PC-3 (cell line): ENCODE results near the gene MOK. TPM values are rescaled to one million over a fixed set of nuclear protein-coding genes. Genes with fewer than 3 reads are reported as not detected.

Source experiments
- ATAC-seq: fragments of 200-7000 bp; cut with Tn5 transposase; 2 replicates; pipeline ENCODE4 v1.9.1; 2020; ENCODE audit warnings: mild to moderate bottlenecking, moderate library complexity
- BruUV-seq: library from RNA; stranded (reverse); fragments of 400-500 nt; replicated peaks from 2 replicates; lab custom pipeline; 2021; lab: Mats Ljungman, UMichigan
- CTCF ChIA-PET: fragments of 300-600 bp; sonication (Branson Sonifier 250); formaldehyde crosslinking; loops from one replicate; lab custom pipeline; 2022; ENCODE audit warnings: antibody characterized with exemption; lab: Charles Lee
- POLR2A ChIA-PET: fragments of 300-600 bp; sonication (Branson Sonifier 250); formaldehyde crosslinking; loops from one replicate; lab custom pipeline; 2022; ENCODE audit warnings: antibody characterized with exemption; ENCODE audit not compliant: unreplicated experiment; lab: Charles Lee
- DNase-seq: peaks from one replicate; pipeline ENCODE4 v3.0.0-alpha.2; 2015
- H2AFZ ChIP-seq: fragments of 300-600 bp; sonication (generic); 2 replicates; pipeline ENCODE4 v1.6.0; 2016; ENCODE audit warnings: antibody characterized with exemption, low read length
- H3F3A ChIP-seq: fragments of 300-600 bp; sonication (generic); one replicate; pipeline ENCODE4 v1.6.0; 2017; ENCODE audit warnings: antibody characterized with exemption, low read length, control low read depth, mild to moderate bottlenecking; ENCODE audit not compliant: unreplicated experiment
- H3K27ac ChIP-seq: fragments of 300-600 bp; sonication (generic); 2 replicates; pipeline ENCODE4 v1.5.1; 2016; ENCODE audit warnings: mild to moderate bottlenecking, low read length
- H3K27me3 ChIP-seq: fragments of 300-600 bp; sonication (generic); 2 replicates; pipeline ENCODE4 v1.6.1; 2016; ENCODE audit warnings: low read length, mixed read lengths
- H3K36me3 ChIP-seq: fragments of 300-600 bp; sonication (generic); 2 replicates; pipeline ENCODE4 v1.6.1; 2016; ENCODE audit warnings: low read depth, mixed run types, low read length, mixed read lengths
- H3K4me1 ChIP-seq: fragments of 300-600 bp; sonication (generic); 2 replicates; pipeline ENCODE4 v1.5.1; 2016; ENCODE audit warnings: low read length; ENCODE audit not compliant: insufficient read depth
- H3K4me2 ChIP-seq: fragments of 300-600 bp; sonication (generic); 2 replicates; pipeline ENCODE4 v1.6.0; 2016; ENCODE audit warnings: low read length
- H3K4me3 ChIP-seq: fragments of 300-600 bp; sonication (generic); 2 replicates; pipeline ENCODE4 v1.5.1; 2016; ENCODE audit warnings: mild to moderate bottlenecking, low read length, mixed read lengths
- H3K79me2 ChIP-seq: fragments of 300-600 bp; sonication (generic); 2 replicates; pipeline ENCODE4 v1.6.1; 2017; ENCODE audit warnings: low read length, mixed read lengths
- H3K9ac ChIP-seq: fragments of 300-600 bp; sonication (generic); 2 replicates; pipeline ENCODE4 v1.6.0; 2016; ENCODE audit warnings: mild to moderate bottlenecking, low read length
- H3K9me2 ChIP-seq: fragments of 300-600 bp; sonication (generic); replicated peaks from 2 replicates; pipeline ENCODE4 v1.6.1; 2016; ENCODE audit warnings: mixed run types, low read length, mixed read lengths
- H3K9me3 ChIP-seq: fragments of 300-600 bp; sonication (generic); 2 replicates; pipeline ENCODE4 v1.6.1; 2016; ENCODE audit warnings: low read length, mixed read lengths
- H4K20me1 ChIP-seq: fragments of 300-600 bp; sonication (generic); 2 replicates; pipeline ENCODE4 v1.6.1; 2016; ENCODE audit warnings: low read length, mixed read lengths
- CTCF ChIP-seq: fragments of 300-600 bp; sonication (generic); conservative IDR thresholded peaks from 2 replicates; pipeline ENCODE4 v1.5.1; 2017; ENCODE audit warnings: antibody characterized with exemption, low read depth, mild to moderate bottlenecking, low read length
- EZH2 ChIP-seq: fragments of 300-600 bp; sonication (generic); IDR thresholded peaks from one replicate; pipeline ENCODE4 v1.6.1; 2017; ENCODE audit warnings: antibody characterized with exemption, mild to moderate bottlenecking, low read length; ENCODE audit not compliant: unreplicated experiment
- EZH2phosphoT487 ChIP-seq: fragments of 300-600 bp; sonication (generic); IDR thresholded peaks from 2 replicates; pipeline ENCODE4 v1.6.1; 2018; ENCODE audit warnings: mild to moderate bottlenecking, antibody characterized with exemption, low read length, borderline replicate concordance
- intact Hi-C: fragments of 100-400 bp; cut with micrococcal nuclease; formaldehyde crosslinking; loops from 2 replicates; pipeline ENCODE4 v1.9.0; 2023
- total RNA-seq: library from RNA; depleted of rRNA; stranded (reverse); fragments of >200 nt; gene quantifications from 2 replicates; pipeline ENCODE4 v1.2.3, GENCODE V29; 2014

Gene MOK
- total RNA-seq, 1 experiment from 2014 or later = 108 TPM

GRCh38 chr14:102200690-102201352, 104.1 kb downstream of the MOK start:
- no peaks in the 10 kb centered on the region for H3K9me3 ChIP-seq
- no peak overlapping the region for H2AFZ ChIP-seq
- H3F3A ChIP-seq = no peaks in the 10 kb centered on the region
- no peak overlapping the region for H3K4me3 ChIP-seq
- H3K27me3 ChIP-seq = no peaks in the 10 kb centered on the region
- no peaks in the 10 kb centered on the region for H3K9me2 ChIP-seq
- TF ChIP-seq EZH2 (no peak), CTCF (no peak), EZH2phosphoT487 (no peak)
- peaks cover 10% of the 10 kb centered on the region; the same call in 1 of the 2 replicates for H3K36me3 ChIP-seq
- intact Hi-C loops = no loop called here
- no TSS peak for BruUV-seq
- H3K27ac ChIP-seq = no peak overlapping the region
- H3K9ac ChIP-seq = no peak overlapping the region
- H3K79me2 ChIP-seq = peaks cover 42% of the 10 kb centered on the region
- ATAC-seq (no peak), DNase-seq (no peak)
- no peak overlapping the region for H3K4me2 ChIP-seq
- ChIA-PET CTCF (no interaction called here), POLR2A (no interaction called here)
- H3K4me1 ChIP-seq = no peaks in the 10 kb centered on the region
- no peaks in the 10 kb centered on the region for H4K20me1 ChIP-seq

- no TSS peak for BruUV-seq
These were observed 107.6 kb downstream of the MOK start for GRCh38 chr14:102197317-102197853.

GRCh38 chr14:102196902-102197230, 108.1 kb downstream of the MOK start:
- no peaks in the 10 kb centered on the region for H3K9me3 ChIP-seq
- no peak overlapping the region for H3K9ac ChIP-seq
- H3K9me2 ChIP-seq = no peaks in the 10 kb centered on the region
- TF ChIP-seq EZH2phosphoT487 = no peak
- TF ChIP-seq CTCF = no peak
- TF ChIP-seq EZH2 = no peak
- no peak for DNase-seq
- H4K20me1 ChIP-seq = no peaks in the 10 kb centered on the region
- H3K27me3 ChIP-seq = no peaks in the 10 kb centered on the region
- intact Hi-C loops = no loop called here
- ChIA-PET CTCF (no interaction called here), POLR2A (interaction anchor here (0.7 kb wide), 1 partner anchor 48 kb away, joined by 4 read pairs; no protein-coding TSS in a partner anchor)
- no peaks in the 10 kb centered on the region for H3K4me1 ChIP-seq
- no peak for ATAC-seq
- H3K27ac ChIP-seq = no peak overlapping the region
- H3K4me3 ChIP-seq = no peak overlapping the region
- peaks cover 58% of the 10 kb centered on the region for H3K79me2 ChIP-seq
- H3K36me3 ChIP-seq = peaks cover 15% of the 10 kb centered on the region; the same call in 1 of the 2 replicates
- H3F3A ChIP-seq = no peaks in the 10 kb centered on the region
- H2AFZ ChIP-seq = no peak overlapping the region
- no TSS peak for BruUV-seq
- H3K4me2 ChIP-seq = no peak overlapping the region

More at GRCh38 chr14:102197317-102197853, 107.6 kb downstream of the MOK start:
- ChIA-PET CTCF (no interaction called here), POLR2A (no interaction called here)
- H3F3A ChIP-seq = no peaks in the 10 kb centered on the region
- ATAC-seq (no peak), DNase-seq (no peak)
- H3K9ac ChIP-seq = no peak overlapping the region
- no peak overlapping the region for H3K4me2 ChIP-seq
- H3K4me1 ChIP-seq = no peaks in the 10 kb centered on the region
- H3K36me3 ChIP-seq = peaks cover 15% of the 10 kb centered on the region; the same call in 1 of the 2 replicates
- no peak overlapping the region for H3K27ac ChIP-seq
- no peaks in the 10 kb centered on the region for H4K20me1 ChIP-seq
- no peak overlapping the region for H3K4me3 ChIP-seq
- peaks cover 59% of the 10 kb centered on the region for H3K79me2 ChIP-seq
- no peak for TF ChIP-seq EZH2
- no peaks in the 10 kb centered on the region for H3K27me3 ChIP-seq
- intact Hi-C loops = no loop called here
- H3K9me2 ChIP-seq = no peaks in the 10 kb centered on the region
- no peaks in the 10 kb centered on the region for H3K9me3 ChIP-seq
- no peak overlapping the region for H2AFZ ChIP-seq
